Stimulated activated CD8-positive, alpha-beta memory T cell treated with anti-CD3 and anti-CD28 coated beads, Interleukin-15, amount 100 ng/mL, for 4 hours (primary cell): ENCODE measurements around the gene NANOG.
"Not testable (repeated sequence)": the region's sequence is repeated elsewhere in the genome, so short reads cannot be mapped to it uniquely, and the experiment has no call there.

Source experiments
- DNase-seq, 2 donors: peaks; one replicate each; pipeline ENCODE4 v3.0.0-alpha.2; 2020; ENCODE audit warnings: low read depth in 2 of 2

The NANOG gene

GRCh38 chr12:7788884-7789528 lies at the start of gene NANOG:
NANOG (plus strand) TSS chr12:7789402; CDS start chr12:7789615, 213 bp downstream.
- DNase-seq: not testable (repeated sequence)

- DNase-seq: no peak
These were observed 42.0 kb upstream of the NANOG start, which contains the start of gene CLEC4C for GRCh38 chr12:7747246-7747645. CLEC4C (minus strand) TSS chr12:7747375; CDS start chr12:7747348, 27 bp downstream.

- DNase-seq: no peak
These were observed 40.4 kb upstream of the NANOG start for GRCh38 chr12:7748852-7749251.

- no peak for DNase-seq
These were observed 39.8 kb upstream of the NANOG start for GRCh38 chr12:7749442-7749841.

- no peak for DNase-seq
These were observed 38.9 kb upstream of the NANOG start for GRCh38 chr12:7750350-7750749.

- no peak for DNase-seq
These were observed 37.8 kb upstream of the NANOG start for GRCh38 chr12:7751394-7751793.

GRCh38 chr12:7751941-7752922 lies 37.0 kb upstream of the NANOG start:
- not testable (repeated sequence) for DNase-seq

GRCh38 chr12:7755668-7756067 lies 33.5 kb upstream of the NANOG start:
- DNase-seq: not testable (repeated sequence)

GRCh38 chr12:7756993-7757392 lies 32.2 kb upstream of the NANOG start:
- DNase-seq: no peak

- DNase-seq: no peak
These were observed 30.4 kb upstream of the NANOG start for GRCh38 chr12:7758766-7759140.

- no peak for DNase-seq
These were observed 19.2 kb upstream of the NANOG start for GRCh38 chr12:7769999-7770398.

- DNase-seq: no peak
These were observed 7.9 kb upstream of the NANOG start for GRCh38 chr12:7781274-7781673.

GRCh38 chr12:7782055-7782454 lies 7.1 kb upstream of the NANOG start:
- no peak for DNase-seq

- not testable (repeated sequence) for DNase-seq
These were observed 5.8 kb upstream of the NANOG start for GRCh38 chr12:7783433-7783832.

GRCh38 chr12:7784701-7785100 lies 4.5 kb upstream of the NANOG start:
- no peak for DNase-seq

GRCh38 chr12:7787574-7788293 lies 1.5 kb upstream of the NANOG start:
- no peak for DNase-seq

GRCh38 chr12:7788294-7788660 lies 925 bp upstream of the NANOG start:
- no peak for DNase-seq

GRCh38 chr12:7793211-7793610 lies 4.0 kb downstream of the NANOG start:
- DNase-seq: no peak

GRCh38 chr12:7797269-7797668 lies 8.1 kb downstream of the NANOG start:
- DNase-seq: not testable (repeated sequence)

- no peak for DNase-seq
These were observed 8.6 kb downstream of the NANOG start for GRCh38 chr12:7797698-7798398.

GRCh38 chr12:7798750-7799308 lies 9.6 kb downstream of the NANOG start:
- not testable (repeated sequence) for DNase-seq
